ENCODE data around the gene NDUFC2. TPM values are rescaled to one million over a fixed set of nuclear protein-coding genes. Genes with fewer than 3 reads are reported as not detected.
A peak's percentile ranks its signal among the peaks of the same experiment; 100 is the strongest.

The NDUFC2 gene
- total and polyA plus RNA-seq, 2 of the 13 experiments (the other 11 are each of a cell fraction or from before 2014, with no cell fraction given) = 256 to 363 TPM

DNA sequence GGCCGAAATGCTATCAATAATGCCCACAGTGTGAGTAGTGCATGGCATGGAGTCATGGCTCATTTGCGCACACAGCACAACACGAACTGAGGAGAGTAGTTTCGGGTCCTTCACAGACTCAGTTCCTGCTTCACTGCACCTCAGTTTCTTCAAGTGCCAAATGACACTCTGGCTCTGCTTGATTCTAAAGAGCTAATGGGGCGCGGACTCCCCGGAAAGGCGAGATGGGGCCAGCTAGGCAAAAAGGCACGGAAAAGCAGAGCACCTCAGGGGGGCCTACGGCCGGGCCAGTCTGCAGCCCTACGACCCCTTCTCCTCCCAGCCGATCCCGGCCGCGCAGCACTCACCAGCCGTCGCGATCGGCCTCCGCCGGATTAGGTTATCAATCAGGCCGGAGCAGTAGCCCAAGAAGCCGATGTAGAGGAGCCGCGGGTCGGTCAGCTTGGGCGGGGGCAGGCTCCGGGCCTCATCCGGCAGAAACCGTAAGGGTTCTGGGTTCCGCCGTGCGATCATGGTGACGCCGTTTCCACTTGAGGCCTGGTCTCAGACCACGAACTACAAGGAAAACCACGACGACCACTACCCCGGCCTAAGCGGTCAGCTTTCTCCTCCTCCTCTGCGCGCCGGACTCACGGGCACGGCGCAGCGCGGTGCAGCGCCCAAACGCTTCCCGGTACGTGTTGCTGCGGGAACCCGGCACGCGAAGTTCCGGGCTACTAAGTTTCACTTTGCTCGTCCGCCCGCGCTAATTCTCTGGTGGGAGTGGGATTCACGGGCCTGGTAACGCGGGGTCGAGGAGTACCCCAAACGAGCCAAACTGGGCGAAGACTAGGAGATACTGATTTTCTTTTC, at the start of gene NDUFC2 (continued):
- TF ChIP-seq HNRNPLL (IDR thresholded peaks at IDR 0.05; ENCODE audit: low read depth, low read length, poor library complexity, severe bottlenecking) (peak; percentile 87), ZSCAN9 (CRISPR knock-in tag; IDR thresholded peaks at IDR 0.05; ENCODE audit: borderline replicate concordance) (peak; percentile 93), NFIC (IDR thresholded peaks at IDR 0.05; ENCODE audit: low read length) (peak; percentile 65; the same call in 1 of the 2 replicates), NR2F2 (IDR thresholded peaks at IDR 0.05; ENCODE audit: borderline replicate concordance, low read depth) (peak; percentile 58; the same call in 1 of the 2 replicates), NONO (IDR thresholded peaks at IDR 0.05) (no peak), NONO (CRISPR knock-in tag; conservative IDR thresholded peaks at IDR 0.05) (peak; percentile 97), MIER3 (CRISPR knock-in tag; IDR thresholded peaks at IDR 0.05; ENCODE audit: borderline replicate concordance) (0 out of 2 replicates have a peak, but pooled peaks have one; percentile 67), ZBTB38 (CRISPR knock-in tag; IDR thresholded peaks at IDR 0.05) (peak; percentile 97), ZNF225 (CRISPR knock-in tag; IDR thresholded peaks at IDR 0.05) (peak; percentile 72; the same call in 1 of the 2 replicates), ZNF850 (CRISPR knock-in tag; conservative IDR thresholded peaks at IDR 0.05) (no peak), KDM5B (CRISPR knock-in tag; IDR thresholded peaks at IDR 0.05; ENCODE audit: borderline replicate concordance) (peak; percentile 92), NFKB2 (CRISPR knock-in tag; IDR thresholded peaks at IDR 0.05; ENCODE audit: borderline replicate concordance) (peak; percentile 68; the same call in 1 of the 2 replicates)
- TF ChIP-seq, protein P1, sequence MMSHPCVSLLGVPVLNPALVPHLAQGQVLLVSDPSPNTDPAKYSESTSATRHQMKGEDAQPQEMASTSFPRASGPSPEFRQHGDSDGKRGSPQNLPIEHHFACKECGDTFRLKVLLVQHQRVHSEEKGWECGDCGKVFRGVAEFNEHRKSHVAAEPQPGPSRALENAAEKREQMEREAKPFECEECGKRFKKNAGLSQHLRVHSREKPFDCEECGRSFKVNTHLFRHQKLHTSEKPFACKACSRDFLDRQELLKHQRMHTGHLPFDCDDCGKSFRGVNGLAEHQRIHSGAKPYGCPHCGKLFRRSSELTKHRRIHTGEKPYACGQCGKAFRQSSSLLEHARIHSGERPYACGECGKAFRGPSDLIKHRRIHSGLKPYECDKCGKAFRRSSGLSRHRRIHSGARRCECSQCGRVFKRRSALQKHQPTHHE (CRISPR knock-in tag; IDR thresholded peaks at IDR 0.05; ENCODE audit: borderline replicate concordance) = peak; percentile 73; the same call in 1 of the 2 replicates
- TF ChIP-seq, protein P2, sequence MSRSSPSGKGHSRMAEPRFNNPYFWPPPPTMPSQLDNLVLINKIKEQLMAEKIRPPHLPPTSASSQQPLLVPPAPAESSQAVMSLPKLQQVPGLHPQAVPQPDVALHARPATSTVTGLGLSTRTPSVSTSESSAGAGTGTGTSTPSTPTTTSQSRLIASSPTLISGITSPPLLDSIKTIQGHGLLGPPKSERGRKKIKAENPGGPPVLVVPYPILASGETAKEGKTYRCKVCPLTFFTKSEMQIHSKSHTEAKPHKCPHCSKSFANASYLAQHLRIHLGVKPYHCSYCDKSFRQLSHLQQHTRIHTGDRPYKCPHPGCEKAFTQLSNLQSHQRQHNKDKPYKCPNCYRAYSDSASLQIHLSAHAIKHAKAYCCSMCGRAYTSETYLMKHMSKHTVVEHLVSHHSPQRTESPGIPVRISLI (CRISPR knock-in tag; IDR thresholded peaks at IDR 0.05; ENCODE audit: borderline replicate concordance) = peak; percentile 74
- TF ChIP-seq, protein P3, sequence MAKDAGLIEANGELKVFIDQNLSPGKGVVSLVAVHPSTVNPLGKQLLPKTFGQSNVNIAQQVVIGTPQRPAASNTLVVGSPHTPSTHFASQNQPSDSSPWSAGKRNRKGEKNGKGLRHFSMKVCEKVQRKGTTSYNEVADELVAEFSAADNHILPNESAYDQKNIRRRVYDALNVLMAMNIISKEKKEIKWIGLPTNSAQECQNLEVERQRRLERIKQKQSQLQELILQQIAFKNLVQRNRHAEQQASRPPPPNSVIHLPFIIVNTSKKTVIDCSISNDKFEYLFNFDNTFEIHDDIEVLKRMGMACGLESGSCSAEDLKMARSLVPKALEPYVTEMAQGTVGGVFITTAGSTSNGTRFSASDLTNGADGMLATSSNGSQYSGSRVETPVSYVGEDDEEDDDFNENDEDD (CRISPR knock-in tag; IDR thresholded peaks at IDR 0.05; ENCODE audit: borderline replicate concordance) = peak; percentile 89
- TF ChIP-seq, protein P4, sequence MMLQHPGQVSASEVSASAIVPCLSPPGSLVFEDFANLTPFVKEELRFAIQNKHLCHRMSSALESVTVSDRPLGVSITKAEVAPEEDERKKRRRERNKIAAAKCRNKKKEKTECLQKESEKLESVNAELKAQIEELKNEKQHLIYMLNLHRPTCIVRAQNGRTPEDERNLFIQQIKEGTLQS (CRISPR knock-in tag; IDR thresholded peaks at IDR 0.05) = peak; percentile 81
- TF ChIP-seq, protein P5, sequence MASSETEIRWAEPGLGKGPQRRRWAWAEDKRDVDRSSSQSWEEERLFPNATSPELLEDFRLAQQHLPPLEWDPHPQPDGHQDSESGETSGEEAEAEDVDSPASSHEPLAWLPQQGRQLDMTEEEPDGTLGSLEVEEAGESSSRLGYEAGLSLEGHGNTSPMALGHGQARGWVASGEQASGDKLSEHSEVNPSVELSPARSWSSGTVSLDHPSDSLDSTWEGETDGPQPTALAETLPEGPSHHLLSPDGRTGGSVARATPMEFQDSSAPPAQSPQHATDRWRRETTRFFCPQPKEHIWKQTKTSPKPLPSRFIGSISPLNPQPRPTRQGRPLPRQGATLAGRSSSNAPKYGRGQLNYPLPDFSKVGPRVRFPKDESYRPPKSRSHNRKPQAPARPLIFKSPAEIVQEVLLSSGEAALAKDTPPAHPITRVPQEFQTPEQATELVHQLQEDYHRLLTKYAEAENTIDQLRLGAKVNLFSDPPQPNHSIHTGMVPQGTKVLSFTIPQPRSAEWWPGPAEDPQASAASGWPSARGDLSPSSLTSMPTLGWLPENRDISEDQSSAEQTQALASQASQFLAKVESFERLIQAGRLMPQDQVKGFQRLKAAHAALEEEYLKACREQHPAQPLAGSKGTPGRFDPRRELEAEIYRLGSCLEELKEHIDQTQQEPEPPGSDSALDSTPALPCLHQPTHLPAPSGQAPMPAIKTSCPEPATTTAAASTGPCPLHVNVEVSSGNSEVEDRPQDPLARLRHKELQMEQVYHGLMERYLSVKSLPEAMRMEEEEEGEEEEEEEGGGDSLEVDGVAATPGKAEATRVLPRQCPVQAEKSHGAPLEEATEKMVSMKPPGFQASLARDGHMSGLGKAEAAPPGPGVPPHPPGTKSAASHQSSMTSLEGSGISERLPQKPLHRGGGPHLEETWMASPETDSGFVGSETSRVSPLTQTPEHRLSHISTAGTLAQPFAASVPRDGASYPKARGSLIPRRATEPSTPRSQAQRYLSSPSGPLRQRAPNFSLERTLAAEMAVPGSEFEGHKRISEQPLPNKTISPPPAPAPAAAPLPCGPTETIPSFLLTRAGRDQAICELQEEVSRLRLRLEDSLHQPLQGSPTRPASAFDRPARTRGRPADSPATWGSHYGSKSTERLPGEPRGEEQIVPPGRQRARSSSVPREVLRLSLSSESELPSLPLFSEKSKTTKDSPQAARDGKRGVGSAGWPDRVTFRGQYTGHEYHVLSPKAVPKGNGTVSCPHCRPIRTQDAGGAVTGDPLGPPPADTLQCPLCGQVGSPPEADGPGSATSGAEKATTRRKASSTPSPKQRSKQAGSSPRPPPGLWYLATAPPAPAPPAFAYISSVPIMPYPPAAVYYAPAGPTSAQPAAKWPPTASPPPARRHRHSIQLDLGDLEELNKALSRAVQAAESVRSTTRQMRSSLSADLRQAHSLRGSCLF (CRISPR knock-in tag; IDR thresholded peaks at IDR 0.05; ENCODE audit: borderline replicate concordance) = peak; percentile 73; the same call in 1 of the 2 replicates
